Loucy (cell line): Measurements from ENCODE around the gene DNAH11.

Source experiments
- H2AFZ ChIP-seq: fragments of 200-600 bp; sonication (generic); 2 replicates; pipeline ENCODE4 v1.6.0; 2016; ENCODE audit warnings: antibody characterized with exemption, mild to moderate bottlenecking, low read length, moderate library complexity
- H3F3A ChIP-seq: fragments of 200-600 bp; 2 replicates; pipeline ENCODE4 v1.6.0; 2016; ENCODE audit warnings: antibody characterized with exemption, low read depth, mild to moderate bottlenecking
- H3K27me3 ChIP-seq: fragments of 200-600 bp; sonication (generic); 2 replicates; pipeline ENCODE4 v1.6.1; 2014; ENCODE audit warnings: low read length, mild to moderate bottlenecking; ENCODE audit not compliant: insufficient read depth, poor library complexity, severe bottlenecking
- H3K36me3 ChIP-seq: fragments of 200-600 bp; sonication (generic); 2 replicates; pipeline ENCODE4 v1.6.1; 2016; ENCODE audit warnings: low read length; ENCODE audit not compliant: insufficient read depth
- H3K4me1 ChIP-seq: fragments of 200-600 bp; sonication (generic); 2 replicates; pipeline ENCODE4 v1.5.1; 2014; ENCODE audit warnings: low read length, mild to moderate bottlenecking; ENCODE audit not compliant: insufficient read depth, poor library complexity, severe bottlenecking
- H3K4me2 ChIP-seq: fragments of 200-600 bp; sonication (generic); 2 replicates; pipeline ENCODE4 v1.6.0; 2014; ENCODE audit warnings: antibody characterized with exemption, low read length, low read depth, mild to moderate bottlenecking; ENCODE audit not compliant: poor library complexity, severe bottlenecking
- H3K4me3 ChIP-seq: fragments of 200-600 bp; sonication (generic); 2 replicates; pipeline ENCODE4 v1.5.1; 2014; ENCODE audit warnings: low read length, mild to moderate bottlenecking, mixed read lengths; ENCODE audit not compliant: poor library complexity, severe bottlenecking
- H3K79me2 ChIP-seq: fragments of 200-600 bp; sonication (generic); 2 replicates; pipeline ENCODE4 v1.6.1; 2014; ENCODE audit warnings: low read length; ENCODE audit not compliant: insufficient read depth
- H3K9ac ChIP-seq: fragments of 200-600 bp; sonication (generic); 2 replicates; pipeline ENCODE4 v1.6.0; 2014; ENCODE audit warnings: mild to moderate bottlenecking, low read depth, low read length, moderate library complexity; ENCODE audit not compliant: poor library complexity, severe bottlenecking
- H3K9me2 ChIP-seq: fragments of 200-600 bp; sonication (generic); replicated peaks from 2 replicates; pipeline ENCODE4 v1.6.1; 2016; ENCODE audit warnings: low read depth, low read length, mixed read lengths
- H3K9me3 ChIP-seq: fragments of 200-600 bp; sonication (generic); 2 replicates; pipeline ENCODE4 v1.6.1; 2014; ENCODE audit warnings: mild to moderate bottlenecking, antibody characterized with exemption, low read length, low read depth; ENCODE audit not compliant: insufficient read depth
- H4K20me1 ChIP-seq: fragments of 200-600 bp; sonication (generic); 2 replicates; pipeline ENCODE4 v1.6.0; 2014; ENCODE audit warnings: antibody characterized with exemption, low read length, mild to moderate bottlenecking; ENCODE audit not compliant: insufficient read depth, poor library complexity, severe bottlenecking
- EZH2phosphoT487 ChIP-seq: fragments of 200-600 bp; IDR thresholded peaks from 2 replicates; pipeline ENCODE4 v1.6.1; 2018; ENCODE audit warnings: antibody characterized with exemption, mild to moderate bottlenecking, moderate library complexity, borderline replicate concordance
- TF ChIP-seq, protein P1 (sequence below): fragments of 200-600 bp; sonication (generic); conservative IDR thresholded peaks from 2 replicates; pipeline ENCODE4 v1.5.1; 2014; ENCODE audit warnings: mild to moderate bottlenecking, antibody characterized with exemption, low read length

The DNAH11 gene

DNA sequence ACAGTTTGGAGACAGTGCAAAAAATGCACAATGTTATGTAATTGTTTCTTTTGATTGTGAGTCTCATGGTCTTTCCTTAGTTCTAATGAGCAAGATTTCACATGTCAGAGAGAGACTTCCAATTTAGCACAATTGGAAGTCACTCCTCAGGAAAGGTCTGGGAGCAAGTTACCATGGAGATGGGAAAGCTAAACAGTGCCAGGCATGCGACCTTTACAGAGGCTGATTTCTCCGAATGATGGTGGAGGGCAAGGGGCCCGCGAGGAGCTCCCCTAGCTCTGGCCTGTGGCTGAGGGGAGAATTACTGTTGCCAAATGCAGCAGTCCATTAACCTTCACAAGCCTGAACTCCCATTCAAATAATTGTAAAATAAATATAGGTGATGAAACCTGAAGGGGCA is 343.6 kb downstream of the DNAH11 start:
- no peak overlapping the region for H2AFZ ChIP-seq
- no peaks in the 10 kb centered on the region for H3K9me2 ChIP-seq
- no peak overlapping the region for H3K4me3 ChIP-seq
- H3K27me3 ChIP-seq: no peaks in the 10 kb centered on the region
- no peaks in the 10 kb centered on the region for H3K9me3 ChIP-seq
- no peaks in the 10 kb centered on the region for H3F3A ChIP-seq
- no peak overlapping the region for H3K4me2 ChIP-seq
- H3K4me1 ChIP-seq: peaks cover 7% of the 10 kb centered on the region
- H3K79me2 ChIP-seq: no peaks in the 10 kb centered on the region
- no peak for TF ChIP-seq EZH2phosphoT487
- TF ChIP-seq, protein P1, sequence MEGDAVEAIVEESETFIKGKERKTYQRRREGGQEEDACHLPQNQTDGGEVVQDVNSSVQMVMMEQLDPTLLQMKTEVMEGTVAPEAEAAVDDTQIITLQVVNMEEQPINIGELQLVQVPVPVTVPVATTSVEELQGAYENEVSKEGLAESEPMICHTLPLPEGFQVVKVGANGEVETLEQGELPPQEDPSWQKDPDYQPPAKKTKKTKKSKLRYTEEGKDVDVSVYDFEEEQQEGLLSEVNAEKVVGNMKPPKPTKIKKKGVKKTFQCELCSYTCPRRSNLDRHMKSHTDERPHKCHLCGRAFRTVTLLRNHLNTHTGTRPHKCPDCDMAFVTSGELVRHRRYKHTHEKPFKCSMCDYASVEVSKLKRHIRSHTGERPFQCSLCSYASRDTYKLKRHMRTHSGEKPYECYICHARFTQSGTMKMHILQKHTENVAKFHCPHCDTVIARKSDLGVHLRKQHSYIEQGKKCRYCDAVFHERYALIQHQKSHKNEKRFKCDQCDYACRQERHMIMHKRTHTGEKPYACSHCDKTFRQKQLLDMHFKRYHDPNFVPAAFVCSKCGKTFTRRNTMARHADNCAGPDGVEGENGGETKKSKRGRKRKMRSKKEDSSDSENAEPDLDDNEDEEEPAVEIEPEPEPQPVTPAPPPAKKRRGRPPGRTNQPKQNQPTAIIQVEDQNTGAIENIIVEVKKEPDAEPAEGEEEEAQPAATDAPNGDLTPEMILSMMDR: no peak
- no peaks in the 10 kb centered on the region for H4K20me1 ChIP-seq
- no peak overlapping the region for H3K9ac ChIP-seq
- H3K36me3 ChIP-seq: no peaks in the 10 kb centered on the region

DNA sequence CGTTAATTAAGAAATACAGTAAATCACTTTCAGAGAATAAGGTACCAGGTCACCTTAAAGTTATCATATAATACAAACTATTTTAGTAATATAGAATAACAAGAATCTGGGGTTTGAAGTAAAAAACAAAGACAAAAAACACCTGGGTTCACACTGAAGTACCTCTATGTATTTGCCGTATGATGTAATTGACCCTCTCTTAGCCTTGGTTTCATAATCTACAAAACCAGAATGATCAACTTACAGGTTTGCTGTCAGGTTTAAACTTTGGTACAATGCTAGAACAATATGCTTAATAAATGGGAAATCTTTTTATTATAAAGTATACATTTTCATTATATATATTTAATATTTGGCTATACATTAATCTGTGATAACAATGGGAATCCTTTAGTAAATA is 344.5 kb downstream of the DNAH11 start:
- no peaks in the 10 kb centered on the region for H3K27me3 ChIP-seq
- no peaks in the 10 kb centered on the region for H3K79me2 ChIP-seq
- H3K9me2 ChIP-seq: no peaks in the 10 kb centered on the region
- TF ChIP-seq EZH2phosphoT487: no peak
- TF ChIP-seq, protein P1: no peak
- no peak overlapping the region for H3K4me3 ChIP-seq
- peaks cover 7% of the 10 kb centered on the region for H3K4me1 ChIP-seq
- no peaks in the 10 kb centered on the region for H3F3A ChIP-seq
- no peak overlapping the region for H3K9ac ChIP-seq
- no peak overlapping the region for H2AFZ ChIP-seq
- no peak overlapping the region for H3K4me2 ChIP-seq
- no peaks in the 10 kb centered on the region for H3K9me3 ChIP-seq
- H3K36me3 ChIP-seq: no peaks in the 10 kb centered on the region
- H4K20me1 ChIP-seq: no peaks in the 10 kb centered on the region

DNA sequence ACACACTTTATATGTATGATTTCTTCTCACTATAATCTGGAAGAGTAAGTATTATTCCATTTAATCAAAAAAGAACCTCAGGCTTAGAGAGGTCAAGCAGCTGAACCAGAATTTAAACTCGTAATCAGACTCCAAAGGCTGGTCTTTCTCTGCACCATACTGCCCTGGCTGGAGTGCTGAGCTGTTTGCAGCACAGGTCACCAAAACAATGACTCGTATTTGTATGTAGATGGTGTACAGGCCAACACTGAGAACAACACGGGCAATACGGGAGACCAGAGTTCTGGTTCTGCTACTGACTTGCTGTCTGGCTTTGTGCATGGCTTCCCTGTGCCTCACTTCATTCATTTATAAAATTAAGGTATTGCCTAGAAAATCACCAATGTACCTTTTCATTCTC is 344.9 kb downstream of the DNAH11 start:
- Histone ChIP-seq H3K4me2 (no peak overlapping the region), H3K9ac (no peak overlapping the region), H3K9me3 (no peaks in the 10 kb centered on the region), H3F3A (no peaks in the 10 kb centered on the region), H3K27me3 (no peaks in the 10 kb centered on the region), H4K20me1 (no peaks in the 10 kb centered on the region), H3K4me3 (no peak overlapping the region), H3K9me2 (no peaks in the 10 kb centered on the region), H3K4me1 (peaks cover 7% of the 10 kb centered on the region), H2AFZ (no peak overlapping the region), H3K79me2 (no peaks in the 10 kb centered on the region), H3K36me3 (no peaks in the 10 kb centered on the region)
- TF ChIP-seq, protein P1: no peak
- TF ChIP-seq EZH2phosphoT487: no peak
